T-cell (primary cell): ENCODE measurements around the gene POLD1. TPM values are rescaled to one million over a fixed set of nuclear protein-coding genes. Genes with fewer than 3 reads are reported as not detected.
A peak's percentile ranks its signal among the peaks of the same experiment; 100 is the strongest.

Experiments used
- ATAC-seq, 4 experiments: fragments of 200-7000 bp in 3 of 4; fragments of 150-1000 bp in 1 of 4; cut with Tn5 transposase; replicated peaks in 1 of 4; 1 replicate in 3 of 4; 2 replicates in 1 of 4; pipeline ENCODE4 v1.10.0; 2021; ENCODE audit warnings: moderate library complexity in 3 of 4, mild to moderate bottlenecking in 2 of 4, moderate number of reproducible peaks in 1 of 4
- CTCF ChIA-PET, 2 donors: fragments of 300-600 bp; sonication (Branson Sonifier 250); formaldehyde crosslinking; loops; one replicate each; lab custom pipeline; 2022; ENCODE audit warnings: antibody characterized with exemption in 2 of 2; lab: Charles Lee
- POLR2A ChIA-PET, 2 donors: fragments of 300-600 bp; sonication (Branson Sonifier 250); formaldehyde crosslinking; loops; one replicate each; lab custom pipeline; 2022; ENCODE audit warnings: antibody characterized with exemption in 2 of 2; lab: Charles Lee
- DNase-seq, 35 experiments: peaks; one replicate each; pipeline versions ENCODE4 v3.0.0 to v3.0.0-alpha.2; 2013 to 2023
- H3K27ac ChIP-seq: one replicate; pipeline ENCODE4 v1.5.1; 2013; ENCODE audit warnings: low read length
- H3K27me3 ChIP-seq, 2 experiments: replicated peaks in 1 of 2; 1 replicate in 1 of 2; 2 replicates in 1 of 2; pipeline versions ENCODE4 v1.6.1 to v1.7.0; 2013; ENCODE audit warnings: low read length in 1 of 2, mixed read lengths in 1 of 2; ENCODE audit not compliant: control insufficient read depth in 2 of 2, insufficient read depth in 2 of 2; ENCODE audit errors: extremely low read depth in 1 of 2
- H3K36me3 ChIP-seq, 2 donors: 1 replicate in 1 of 2; 2 replicates in 1 of 2; pipeline versions ENCODE4 v1.6.1 to v1.7.0; 2013; ENCODE audit warnings: low read length in 1 of 2; ENCODE audit not compliant: control insufficient read depth in 2 of 2, insufficient read depth in 1 of 2; ENCODE audit errors: extremely low read depth in 1 of 2
- H3K4me1 ChIP-seq, 2 experiments: 1 replicate in 1 of 2; 2 replicates in 1 of 2; pipeline versions ENCODE4 v1.6.1 to v1.7.0; 2013; ENCODE audit warnings: low read length in 2 of 2, mixed read lengths in 1 of 2; ENCODE audit not compliant: insufficient read depth in 2 of 2, control insufficient read depth in 1 of 2; ENCODE audit errors: extremely low read depth in 1 of 2
- H3K4me3 ChIP-seq, 2 donors: 1 replicate in 1 of 2; 2 replicates in 1 of 2; pipeline versions ENCODE4 v1.5.1 to v1.7.0; 2013; ENCODE audit warnings: mild to moderate bottlenecking in 2 of 2, low read length in 1 of 2, moderate library complexity in 1 of 2; ENCODE audit not compliant: control insufficient read depth in 1 of 2; ENCODE audit errors: extremely low read depth in 1 of 2
- H3K9me3 ChIP-seq: 2 replicates; pipeline ENCODE4 v1.7.0; 2013
- H3K27ac Mint-ChIP-seq, 2 donors: one replicate each; pipeline ENCODE4 v1.8.0; 2020 to 2021; ENCODE audit warnings: mild to moderate bottlenecking in 2 of 2, mixed read lengths in 2 of 2
- H3K27me3 Mint-ChIP-seq, 2 donors: one replicate each; pipeline ENCODE4 v1.8.0; 2021 to 2022; ENCODE audit warnings: mixed read lengths in 2 of 2
- H3K36me3 Mint-ChIP-seq: one replicate; pipeline ENCODE4 v1.8.0; 2021; ENCODE audit warnings: mixed read lengths
- H3K4me1 Mint-ChIP-seq, 3 donors: one replicate each; pipeline ENCODE4 v1.8.0; 2020 to 2022; ENCODE audit warnings: mixed read lengths in 3 of 3, mild to moderate bottlenecking in 1 of 3
- H3K4me3 Mint-ChIP-seq, 3 donors: one replicate each; pipeline ENCODE4 v1.8.0; 2020 to 2022; ENCODE audit warnings: mild to moderate bottlenecking in 3 of 3, mixed read lengths in 3 of 3, moderate library complexity in 3 of 3
- H3K9me3 Mint-ChIP-seq, 3 donors: one replicate each; pipeline ENCODE4 v1.8.0; 2020 to 2022; ENCODE audit warnings: mixed read lengths in 3 of 3
- WGBS: methylation state at CpG from one replicate; pipeline ENCODE4 v1.1.5; 2013; ENCODE audit warnings: missing lambda C conversion rate; ENCODE audit not compliant: insufficient coverage; 5-methylcytosine and 5-hydroxymethylcytosine counted together
- total RNA-seq, 35 experiments: library from RNA in 6 of 35; stranded (reverse) in 6 of 35; fragments of 120-200 nt in 1 of 35; gene quantifications; one replicate each; pipeline versions ENCODE4 v1.2.1 to v1.2.4 and lab custom pipeline; 2013 to 2026

POLD1 gene
- total RNA-seq, 5 donors from 2014 or later (not counting 1 experiment from before 2014, with no cell fraction given) = 32.9 to 67.1 (median 54.0) TPM

- CTCF ChIA-PET = interaction anchor here in 1 of 2 donors (0.8 to 1.2 kb wide), 2 partner anchors 21 to 47 kb away, joined by 4 to 6 read pairs; no protein-coding TSS in a partner anchor
- POLR2A ChIA-PET = no interaction called here
- Mint-ChIP-seq H3K9me3 (no peaks in the 10 kb centered on the region), H3K36me3 (peaks cover 5% of the 10 kb centered on the region), H3K4me3 (no peak overlapping the region), H3K27me3 (peaks cover 16 to 18% of the 10 kb centered on the region in 2 donors), H3K4me1 (peaks cover 10 to 15% (median 11%) of the 10 kb centered on the region in 3 donors), H3K27ac (no peak overlapping the region)
- H3K4me3 ChIP-seq = no peak overlapping the region
- no peak overlapping the region for H3K27ac ChIP-seq
- peaks cover 5 to 24% of the 10 kb centered on the region in 2 experiments for H3K27me3 ChIP-seq
- peaks cover 0 to 9% of the 10 kb centered on the region in 2 donors for H3K36me3 ChIP-seq
- no peaks in the 10 kb centered on the region for H3K9me3 ChIP-seq
- DNase-seq = peak in 9 of 35 experiments; percentile 11 to 62 (median 24)
- peak in 1 of 4 experiments; percentile 19 for ATAC-seq
- peaks cover 0 to 15% of the 10 kb centered on the region in 2 experiments for H3K4me1 ChIP-seq
- 76% methylated on average over 15 of the region's 22 CpGs for WGBS
These were observed 31.5 kb downstream of the POLD1 start for GRCh38 chr19:50415661-50416033.

GRCh38 chr19:50416034-50416977 is 32.2 kb downstream of the POLD1 start:
- H3K9me3 Mint-ChIP-seq = no peaks in the 10 kb centered on the region
- H3K27ac ChIP-seq = no peak overlapping the region
- no peak overlapping the region for H3K27ac Mint-ChIP-seq
- H3K27me3 Mint-ChIP-seq = peaks cover 21 to 23% of the 10 kb centered on the region in 2 donors
- POLR2A ChIA-PET = no interaction called here
- no peak overlapping the region for H3K4me3 Mint-ChIP-seq
- CTCF ChIA-PET = no interaction called here
- no peak for ATAC-seq
- H3K27me3 ChIP-seq = peaks cover 5 to 25% of the 10 kb centered on the region in 2 experiments
- H3K4me1 Mint-ChIP-seq = peaks cover 10 to 15% (median 11%) of the 10 kb centered on the region in 3 donors
- peaks cover 0 to 3% of the 10 kb centered on the region in 2 donors for H3K36me3 ChIP-seq
- peaks cover 0 to 15% of the 10 kb centered on the region in 2 experiments for H3K4me1 ChIP-seq
- 89% methylated on average over 29 of the region's 35 CpGs for WGBS
- DNase-seq = no peak
- H3K36me3 Mint-ChIP-seq = peaks cover 5% of the 10 kb centered on the region
- no peak overlapping the region for H3K4me3 ChIP-seq
- H3K9me3 ChIP-seq = no peaks in the 10 kb centered on the region

- H3K9me3 ChIP-seq = no peaks in the 10 kb centered on the region
- no peak overlapping the region for H3K4me3 ChIP-seq
- WGBS = 91% methylated on average over 24 of the region's 42 CpGs
- ChIA-PET POLR2A (no interaction called here), CTCF (no interaction called here)
- H3K9me3 Mint-ChIP-seq = no peaks in the 10 kb centered on the region
- H3K27me3 ChIP-seq = peaks cover 5 to 36% of the 10 kb centered on the region in 2 experiments
- H3K4me1 Mint-ChIP-seq = peaks cover 10 to 15% (median 11%) of the 10 kb centered on the region in 3 donors
- no peak for DNase-seq
- peaks cover 0 to 3% of the 10 kb centered on the region in 2 donors for H3K36me3 ChIP-seq
- H3K4me1 ChIP-seq = peaks cover 0 to 15% of the 10 kb centered on the region in 2 experiments
- H3K4me3 Mint-ChIP-seq = no peak overlapping the region
- no peak overlapping the region for H3K27ac ChIP-seq
- H3K36me3 Mint-ChIP-seq = peaks cover 5% of the 10 kb centered on the region
- H3K27me3 Mint-ChIP-seq = peaks cover 23 to 27% of the 10 kb centered on the region in 2 donors
- no peak for ATAC-seq
- no peak overlapping the region for H3K27ac Mint-ChIP-seq
These were observed 33.2 kb downstream of the POLD1 start for GRCh38 chr19:50417111-50418081.

- Histone ChIP-seq H3K27ac (no peak within 1 kb of the TSS), H3K4me1 (peaks cover 0 to 15% of the 10 kb centered on the region in 2 experiments), H3K27me3 (peaks cover 5 to 46% of the 10 kb centered on the region in 2 experiments), H3K9me3 (no peaks in the 10 kb centered on the region), H3K36me3 (peaks cover 0 to 3% of the 10 kb centered on the region in 2 donors), H3K4me3 (no peak within 1 kb of the TSS)
- Mint-ChIP-seq H3K36me3 (peaks cover 5% of the 10 kb centered on the region), H3K4me3 (peak within 1 kb of the TSS in 2 of 3 donors; percentile 6 to 67), H3K4me1 (peaks cover 10 to 15% (median 11%) of the 10 kb centered on the region in 3 donors), H3K27ac (peak within 1 kb of the TSS in 1 of 2 donors; percentile 59), H3K27me3 (peaks cover 23 to 27% of the 10 kb centered on the region in 2 donors), H3K9me3 (no peaks in the 10 kb centered on the region)
- POLR2A ChIA-PET = no interaction called here
- ATAC-seq = no peak
- CTCF ChIA-PET = interaction anchor here in 1 of 2 donors (0.5 kb wide), 1 partner anchor 228 kb away, joined by 4 read pairs; no protein-coding TSS in a partner anchor
- 68% methylated on average over 23 of the region's 34 CpGs for WGBS
- no peak for DNase-seq
These were observed 34.3 kb downstream of the POLD1 start, which contains the start of gene SPIB for GRCh38 chr19:50418176-50419021. TSS of gene SPIB (plus strand) at chr19:50418938. CDS start at chr19:50418963, 25 bp downstream.

GRCh38 chr19:50419022-50419579 is 35.0 kb downstream of the POLD1 start:
- Mint-ChIP-seq H3K4me1 (peaks cover 10 to 15% (median 11%) of the 10 kb centered on the region in 3 donors), H3K36me3 (peaks cover 5% of the 10 kb centered on the region), H3K4me3 (peak overlapping the region in 2 of 3 donors; percentile 6 to 67), H3K27me3 (peaks cover 23 to 27% of the 10 kb centered on the region in 2 donors), H3K9me3 (no peaks in the 10 kb centered on the region), H3K27ac (peak overlapping the region in 1 of 2 donors; percentile 59)
- Histone ChIP-seq H3K27ac (no peak overlapping the region), H3K36me3 (no peaks in the 10 kb centered on the region), H3K27me3 (peaks cover 5 to 53% of the 10 kb centered on the region in 2 experiments), H3K4me3 (no peak overlapping the region), H3K9me3 (no peaks in the 10 kb centered on the region), H3K4me1 (peaks cover 0 to 15% of the 10 kb centered on the region in 2 experiments)
- CTCF ChIA-PET = interaction anchor here in 1 of 2 donors (0.5 kb wide), 1 partner anchor 228 kb away, joined by 4 read pairs; no protein-coding TSS in a partner anchor
- DNase-seq = no peak
- 32% methylated on average over 12 of the region's 14 CpGs for WGBS
- POLR2A ChIA-PET = no interaction called here
- ATAC-seq = no peak
